ENCODE results near the gene GUCY1B1. TPM values are rescaled to one million over a fixed set of nuclear protein-coding genes. Genes with fewer than 3 reads are reported as not detected.

Gene GUCY1B1
- polyA plus RNA-seq, 1 donor (not counting 4 experiments of a cell fraction or from before 2014, with no cell fraction given) = 0.05 TPM

DNA sequence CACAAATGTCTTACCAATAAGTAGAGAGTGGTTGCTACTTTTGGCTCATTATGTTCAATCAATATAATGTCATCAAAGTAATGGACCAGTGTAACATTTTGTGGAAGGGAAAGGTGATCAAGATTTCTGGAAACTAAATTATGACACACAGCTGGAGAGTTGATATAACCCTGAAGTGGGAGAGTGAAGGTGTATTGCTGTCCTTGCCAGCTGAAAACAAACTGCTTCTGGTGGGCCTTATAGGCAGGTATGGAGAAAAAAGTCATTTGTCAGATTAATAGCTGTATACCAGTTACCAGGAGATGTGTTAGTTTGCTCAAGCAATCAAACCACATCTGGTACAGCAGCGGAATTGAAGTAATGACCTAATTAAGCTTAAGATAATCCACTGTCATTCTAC lies 17.3 kb upstream of the GUCY1B1 start:
- H3K36me3 ChIP-seq (ENCODE audit: control insufficient read depth in 2 of 2, extremely low read depth in 1 of 2, insufficient read depth in 2 of 2, low read length in 2 of 2) = no peaks in the 10 kb centered on the region
- H3K79me2 ChIP-seq (ENCODE audit: control insufficient read depth, insufficient read depth, low read length) = no peaks in the 10 kb centered on the region
- DNase-seq (ENCODE audit: low read depth, low spot score) (no peak), FAIRE-seq (no peak)
- no peaks in the 10 kb centered on the region for H3K4me1 ChIP-seq (ENCODE audit: control insufficient read depth, extremely low read depth, insufficient read depth, low read length)
- no peaks in the 10 kb centered on the region for H3K27me3 ChIP-seq (ENCODE audit: control insufficient read depth, extremely low read depth, insufficient read depth, low read length)
- H3K9ac ChIP-seq (ENCODE audit: control insufficient read depth, extremely low read depth, insufficient read depth, low read length) = no peak overlapping the region
- dilution Hi-C loops (cut with MboI; ENCODE audit: extremely low pct_ligation_motif_present, low sequenced_read_pairs) = no loop called here
- TF ChIP-seq, protein P1, sequence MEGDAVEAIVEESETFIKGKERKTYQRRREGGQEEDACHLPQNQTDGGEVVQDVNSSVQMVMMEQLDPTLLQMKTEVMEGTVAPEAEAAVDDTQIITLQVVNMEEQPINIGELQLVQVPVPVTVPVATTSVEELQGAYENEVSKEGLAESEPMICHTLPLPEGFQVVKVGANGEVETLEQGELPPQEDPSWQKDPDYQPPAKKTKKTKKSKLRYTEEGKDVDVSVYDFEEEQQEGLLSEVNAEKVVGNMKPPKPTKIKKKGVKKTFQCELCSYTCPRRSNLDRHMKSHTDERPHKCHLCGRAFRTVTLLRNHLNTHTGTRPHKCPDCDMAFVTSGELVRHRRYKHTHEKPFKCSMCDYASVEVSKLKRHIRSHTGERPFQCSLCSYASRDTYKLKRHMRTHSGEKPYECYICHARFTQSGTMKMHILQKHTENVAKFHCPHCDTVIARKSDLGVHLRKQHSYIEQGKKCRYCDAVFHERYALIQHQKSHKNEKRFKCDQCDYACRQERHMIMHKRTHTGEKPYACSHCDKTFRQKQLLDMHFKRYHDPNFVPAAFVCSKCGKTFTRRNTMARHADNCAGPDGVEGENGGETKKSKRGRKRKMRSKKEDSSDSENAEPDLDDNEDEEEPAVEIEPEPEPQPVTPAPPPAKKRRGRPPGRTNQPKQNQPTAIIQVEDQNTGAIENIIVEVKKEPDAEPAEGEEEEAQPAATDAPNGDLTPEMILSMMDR (optimal IDR thresholded peaks at IDR 0.05 in 1 of 3, IDR thresholded peaks at IDR 0.05 in 1 of 3, conservative IDR thresholded peaks at IDR 0.05 in 1 of 3; ENCODE audit: extremely low read depth in 1 of 3, insufficient read depth in 2 of 3, low read length in 3 of 3) = no peak
- no peak overlapping the region for H3K4me3 ChIP-seq (ENCODE audit: control insufficient read depth in 2 of 3, extremely low read depth in 1 of 3, insufficient read depth in 2 of 3, low read depth in 1 of 3, low read length in 3 of 3)
- H3K27ac ChIP-seq (ENCODE audit: control insufficient read depth, insufficient read depth, low read length) = no peak overlapping the region
- H3K4me2 ChIP-seq (ENCODE audit: control insufficient read depth, extremely low read depth, insufficient read depth, low read depth, low read length) = no peak overlapping the region
- no peak overlapping the region for H2AFZ ChIP-seq (ENCODE audit: control insufficient read depth, low read length)
- no peaks in the 10 kb centered on the region for H4K20me1 ChIP-seq (ENCODE audit: control insufficient read depth, extremely low read depth, insufficient read depth, low read length)
- no peaks in the 10 kb centered on the region for H3K9me1 ChIP-seq (ENCODE audit: control insufficient read depth, extremely low read depth, insufficient read depth, low read length)
- H3K9me3 ChIP-seq (ENCODE audit: control insufficient read depth, low read depth, low read length) = no peaks in the 10 kb centered on the region

DNA sequence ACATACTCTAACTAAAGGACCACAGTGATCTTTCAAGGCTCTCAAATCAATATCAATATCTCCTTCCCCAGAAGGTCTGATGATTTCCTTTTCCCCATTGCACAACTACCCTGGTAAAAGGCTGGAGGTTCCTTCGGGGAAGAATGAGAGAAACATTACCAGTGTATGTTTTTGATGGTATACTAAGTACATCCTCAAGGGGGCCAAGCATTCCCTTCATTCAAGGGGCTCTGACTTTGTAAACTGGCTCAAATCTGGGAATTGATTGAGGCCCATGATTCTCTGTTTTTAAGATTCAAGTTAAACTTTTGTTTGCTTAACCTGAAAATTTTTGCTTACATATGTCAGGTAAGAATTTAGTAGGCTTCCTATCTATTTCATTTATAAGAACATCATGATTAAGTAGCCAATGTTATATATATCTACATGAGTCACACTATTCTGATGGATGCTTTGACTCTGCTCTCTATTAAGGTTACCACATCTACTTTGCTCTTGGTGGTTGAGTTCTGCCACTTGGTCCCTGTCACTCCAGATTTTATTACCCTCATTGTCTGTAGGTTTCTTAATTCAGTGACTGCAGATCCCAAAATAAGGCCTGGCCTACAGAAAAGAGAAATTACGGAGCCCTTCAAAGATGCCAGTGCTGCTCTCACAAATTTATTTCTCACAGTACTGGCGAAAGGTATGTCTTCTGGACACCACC lies 16.4 kb upstream of the GUCY1B1 start:
- no peak overlapping the region for H3K4me3 ChIP-seq (ENCODE audit: control insufficient read depth in 2 of 3, extremely low read depth in 1 of 3, insufficient read depth in 2 of 3, low read depth in 1 of 3, low read length in 3 of 3)
- no peak overlapping the region for H2AFZ ChIP-seq (ENCODE audit: control insufficient read depth, low read length)
- H3K36me3 ChIP-seq (ENCODE audit: control insufficient read depth in 2 of 2, extremely low read depth in 1 of 2, insufficient read depth in 2 of 2, low read length in 2 of 2) = no peaks in the 10 kb centered on the region
- H3K9me3 ChIP-seq (ENCODE audit: control insufficient read depth, low read depth, low read length) = no peaks in the 10 kb centered on the region
- dilution Hi-C loops (cut with MboI; ENCODE audit: extremely low pct_ligation_motif_present, low sequenced_read_pairs) = no loop called here
- H3K27me3 ChIP-seq (ENCODE audit: control insufficient read depth, extremely low read depth, insufficient read depth, low read length) = no peaks in the 10 kb centered on the region
- no peak overlapping the region for H3K9ac ChIP-seq (ENCODE audit: control insufficient read depth, extremely low read depth, insufficient read depth, low read length)
- H4K20me1 ChIP-seq (ENCODE audit: control insufficient read depth, extremely low read depth, insufficient read depth, low read length) = no peaks in the 10 kb centered on the region
- TF ChIP-seq EZH2 (IDR thresholded peaks at IDR 0.05; ENCODE audit: low read length) = no peak
- TF ChIP-seq, protein P1 (optimal IDR thresholded peaks at IDR 0.05 in 1 of 3, IDR thresholded peaks at IDR 0.05 in 1 of 3, conservative IDR thresholded peaks at IDR 0.05 in 1 of 3; ENCODE audit: extremely low read depth in 1 of 3, insufficient read depth in 2 of 3, low read length in 3 of 3) = no peak
- H3K79me2 ChIP-seq (ENCODE audit: control insufficient read depth, insufficient read depth, low read length) = no peaks in the 10 kb centered on the region
- DNase-seq (ENCODE audit: low read depth, low spot score) (no peak), FAIRE-seq (no peak)
- H3K9me1 ChIP-seq (ENCODE audit: control insufficient read depth, extremely low read depth, insufficient read depth, low read length) = no peaks in the 10 kb centered on the region
- H3K4me2 ChIP-seq (ENCODE audit: control insufficient read depth, extremely low read depth, insufficient read depth, low read depth, low read length) = no peak overlapping the region
- no peaks in the 10 kb centered on the region for H3K4me1 ChIP-seq (ENCODE audit: control insufficient read depth, extremely low read depth, insufficient read depth, low read length)
- H3K27ac ChIP-seq (ENCODE audit: control insufficient read depth, insufficient read depth, low read length) = no peak overlapping the region
